Endothelial cell (in vitro differentiated cells): ENCODE data around the gene JDP2. TPM values are rescaled to one million over a fixed set of nuclear protein-coding genes. Genes with fewer than 3 reads are reported as not detected.
A peak's percentile ranks its signal among the peaks of the same experiment; 100 is the strongest.

ENCODE experiments used
- DNase-seq: peaks from one replicate; pipeline ENCODE4 v3.0.0; 2021; ENCODE audit warnings: low spot score
- H3K27ac Mint-ChIP-seq: one replicate; pipeline ENCODE4 v1.8.0; 2021; ENCODE audit warnings: mixed read lengths, inconsistent platforms; ENCODE audit not compliant: unreplicated experiment
- H3K27me3 Mint-ChIP-seq: one replicate; pipeline ENCODE4 v1.8.0; 2021; ENCODE audit warnings: mild to moderate bottlenecking, moderate library complexity, mixed read lengths, inconsistent platforms; ENCODE audit not compliant: unreplicated experiment
- H3K36me3 Mint-ChIP-seq: one replicate; pipeline ENCODE4 v1.8.0; 2021; ENCODE audit warnings: mild to moderate bottlenecking, low read depth, mixed read lengths, inconsistent platforms; ENCODE audit not compliant: unreplicated experiment
- H3K4me1 Mint-ChIP-seq: one replicate; pipeline ENCODE4 v1.8.0; 2021; ENCODE audit warnings: mild to moderate bottlenecking, mixed read lengths, inconsistent platforms; ENCODE audit not compliant: unreplicated experiment
- H3K4me3 Mint-ChIP-seq: one replicate; pipeline ENCODE4 v1.8.0; 2021; ENCODE audit warnings: mild to moderate bottlenecking, mixed read lengths, inconsistent platforms; ENCODE audit not compliant: unreplicated experiment
- H3K9me3 Mint-ChIP-seq: one replicate; pipeline ENCODE4 v1.8.0; 2021; ENCODE audit warnings: mixed read lengths, inconsistent platforms; ENCODE audit not compliant: unreplicated experiment
- total RNA-seq: library from RNA; stranded (reverse); fragmentation: NEBNext Ultra II Directional; extraction: Animal tissue kit (Norgen Biotek cat#: 25700); gene quantifications from one replicate; pipeline ENCODE4 v1.2.1, GENCODE V29; 2021; ENCODE audit not compliant: unreplicated experiment
- TF ChIP-seq, protein P1 (sequence below): fragments of 200-600 bp; sonication (generic); IDR thresholded peaks from one replicate; pipeline ENCODE4 v1.5.0; 2021; ENCODE audit warnings: antibody characterized with exemption; ENCODE audit not compliant: unreplicated experiment

JDP2 gene
- total RNA-seq, 1 donor from 2014 or later, result 5.1 TPM

DNA sequence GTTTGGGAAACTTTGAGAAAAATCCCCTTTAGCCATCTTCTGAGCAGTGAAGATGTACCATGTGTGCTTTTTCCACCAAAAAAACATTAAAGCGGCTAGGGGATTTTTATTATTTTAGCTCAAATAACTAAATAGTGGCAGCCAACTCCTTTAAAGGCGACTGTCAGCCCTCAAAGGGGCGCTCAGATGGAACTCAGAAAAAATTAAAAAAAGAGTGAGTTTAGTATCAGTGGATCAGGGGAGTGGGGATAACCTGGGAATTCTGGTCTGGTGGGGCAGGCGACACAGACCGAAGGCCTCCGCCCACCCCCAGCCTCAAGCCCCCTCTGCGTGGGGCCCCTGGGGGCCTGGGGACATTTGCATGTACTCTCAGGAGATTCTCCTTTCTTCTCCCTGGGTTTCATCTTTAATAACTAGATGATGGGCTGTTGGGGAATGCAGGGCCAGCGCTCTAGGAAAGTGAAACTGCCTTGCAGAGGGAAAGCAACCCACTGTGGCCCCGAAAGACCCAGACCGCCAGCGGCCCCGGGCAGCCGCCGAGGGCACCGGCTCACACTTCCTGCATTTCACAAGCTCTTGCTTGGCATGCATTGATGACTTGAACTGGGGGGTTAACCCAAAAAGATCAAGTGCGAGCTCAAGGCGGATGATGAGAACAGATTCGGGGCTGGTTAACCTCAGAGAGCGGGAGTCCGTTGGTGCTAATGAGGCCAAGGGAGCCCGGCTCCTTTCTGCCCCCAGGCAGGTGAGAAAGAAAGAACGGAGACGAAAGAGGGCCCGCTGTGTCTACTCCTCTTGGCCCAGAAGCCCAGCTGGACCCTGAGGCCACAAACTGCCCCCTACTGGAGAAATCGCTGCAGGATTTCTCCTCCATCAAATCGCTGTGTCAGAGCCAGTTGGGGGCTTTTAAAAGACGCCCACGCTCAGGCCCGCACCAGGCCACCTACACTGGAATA is 87.1 kb downstream of the JDP2 start:
- Mint-ChIP-seq H3K27me3 (no peaks in the 10 kb centered on the region), H3K4me1 (peaks cover 9% of the 10 kb centered on the region), H3K36me3 (peaks cover 6% of the 10 kb centered on the region), H3K9me3 (no peaks in the 10 kb centered on the region), H3K27ac (no peak overlapping the region), H3K4me3 (no peak overlapping the region)
- DNase-seq, result no peak
- TF ChIP-seq, protein P1, sequence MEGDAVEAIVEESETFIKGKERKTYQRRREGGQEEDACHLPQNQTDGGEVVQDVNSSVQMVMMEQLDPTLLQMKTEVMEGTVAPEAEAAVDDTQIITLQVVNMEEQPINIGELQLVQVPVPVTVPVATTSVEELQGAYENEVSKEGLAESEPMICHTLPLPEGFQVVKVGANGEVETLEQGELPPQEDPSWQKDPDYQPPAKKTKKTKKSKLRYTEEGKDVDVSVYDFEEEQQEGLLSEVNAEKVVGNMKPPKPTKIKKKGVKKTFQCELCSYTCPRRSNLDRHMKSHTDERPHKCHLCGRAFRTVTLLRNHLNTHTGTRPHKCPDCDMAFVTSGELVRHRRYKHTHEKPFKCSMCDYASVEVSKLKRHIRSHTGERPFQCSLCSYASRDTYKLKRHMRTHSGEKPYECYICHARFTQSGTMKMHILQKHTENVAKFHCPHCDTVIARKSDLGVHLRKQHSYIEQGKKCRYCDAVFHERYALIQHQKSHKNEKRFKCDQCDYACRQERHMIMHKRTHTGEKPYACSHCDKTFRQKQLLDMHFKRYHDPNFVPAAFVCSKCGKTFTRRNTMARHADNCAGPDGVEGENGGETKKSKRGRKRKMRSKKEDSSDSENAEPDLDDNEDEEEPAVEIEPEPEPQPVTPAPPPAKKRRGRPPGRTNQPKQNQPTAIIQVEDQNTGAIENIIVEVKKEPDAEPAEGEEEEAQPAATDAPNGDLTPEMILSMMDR, result no peak

DNA sequence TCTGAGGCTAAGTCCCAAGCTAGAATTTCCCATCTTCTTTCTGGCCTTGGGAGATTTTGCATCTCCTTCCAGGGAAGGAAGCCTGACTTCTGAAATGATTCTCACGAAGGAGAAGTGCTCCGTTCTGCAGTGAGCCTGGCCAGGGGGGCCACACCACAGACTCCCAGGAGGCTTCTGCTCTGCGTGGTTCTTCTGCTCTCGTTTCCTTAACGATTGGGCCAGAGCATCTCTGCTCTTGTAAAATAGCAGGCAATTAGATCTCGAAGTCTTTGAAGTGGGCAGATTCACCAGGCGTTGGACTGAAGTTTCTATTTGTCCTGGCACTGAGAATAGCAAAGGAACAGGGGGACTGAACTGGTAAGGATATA is 87.8 kb downstream of the JDP2 start:
- Mint-ChIP-seq H3K9me3 (no peaks in the 10 kb centered on the region), H3K27ac (no peak overlapping the region), H3K27me3 (no peaks in the 10 kb centered on the region), H3K36me3 (peaks cover 6% of the 10 kb centered on the region), H3K4me1 (peaks cover 9% of the 10 kb centered on the region), H3K4me3 (no peak overlapping the region)
- no peak for DNase-seq
- TF ChIP-seq, protein P1, result no peak

DNA sequence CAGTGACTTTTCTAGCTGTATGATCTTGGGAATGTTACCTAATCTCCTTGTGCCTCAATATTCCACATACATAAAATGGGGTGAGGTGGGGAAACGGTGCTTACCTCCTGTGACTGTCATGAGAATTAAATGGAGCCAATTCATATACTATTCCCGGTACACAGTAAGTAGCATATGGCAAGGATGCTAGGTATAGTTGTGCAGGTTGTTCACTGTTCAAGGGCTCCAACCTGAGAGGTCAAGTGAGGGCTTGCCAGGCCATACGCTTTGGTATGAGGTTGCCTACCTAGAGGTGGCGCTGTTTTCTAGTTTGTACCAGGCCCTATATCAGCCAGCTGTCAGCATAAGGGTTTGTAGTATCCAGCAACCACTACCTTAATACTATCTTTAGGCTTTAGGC is 90.8 kb downstream of the JDP2 start:
- no peak overlapping the region for H3K27ac Mint-ChIP-seq
- peaks cover 28% of the 10 kb centered on the region for H3K4me1 Mint-ChIP-seq
- H3K9me3 Mint-ChIP-seq, result no peaks in the 10 kb centered on the region
- H3K4me3 Mint-ChIP-seq, result no peak overlapping the region
- H3K36me3 Mint-ChIP-seq, result no peaks in the 10 kb centered on the region
- DNase-seq, result peak; percentile 57
- peaks cover 2% of the 10 kb centered on the region for H3K27me3 Mint-ChIP-seq
- TF ChIP-seq, protein P1, result peak; percentile 64

DNA sequence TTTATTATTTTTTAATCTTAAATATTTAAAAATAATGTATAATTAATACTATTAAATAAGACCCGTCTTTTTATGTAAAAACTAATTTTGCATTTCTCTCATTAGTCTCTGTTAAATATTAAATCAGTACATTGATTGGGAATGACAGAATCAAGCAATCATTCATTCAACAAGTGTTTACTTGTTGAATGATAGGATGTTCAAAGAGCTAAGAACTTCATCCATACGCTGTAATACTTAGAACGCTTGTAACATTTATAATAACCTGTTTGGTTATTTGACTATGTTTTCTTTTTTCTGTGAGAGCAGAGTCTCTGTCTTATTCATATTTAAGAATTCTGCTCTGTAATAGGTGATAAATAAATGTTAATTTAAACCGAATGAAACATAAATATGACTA is 91.6 kb downstream of the JDP2 start:
- Mint-ChIP-seq H3K9me3 (no peaks in the 10 kb centered on the region), H3K27me3 (peaks cover 2% of the 10 kb centered on the region), H3K4me3 (no peak overlapping the region), H3K27ac (no peak overlapping the region), H3K36me3 (no peaks in the 10 kb centered on the region), H3K4me1 (peaks cover 33% of the 10 kb centered on the region)
- DNase-seq, result no peak
- TF ChIP-seq, protein P1, result no peak
